Mesothelial cell of epicardium (in vitro differentiated cells): ENCODE data around the gene ZDHHC14. TPM values are rescaled to one million over a fixed set of nuclear protein-coding genes. Genes with fewer than 3 reads are reported as not detected.
A peak's percentile ranks its signal among the peaks of the same experiment; 100 is the strongest.

Experiments used
- DNase-seq, 2 experiments: peaks; one replicate each; pipeline ENCODE4 v3.0.0; 2021; ENCODE audit warnings: low spot score in 2 of 2; ENCODE audit not compliant: unreplicated experiment in 2 of 2
- H3K27ac Mint-ChIP-seq: 2 replicates; pipeline ENCODE4 v1.8.0; 2021; ENCODE audit warnings: mixed read lengths
- H3K27me3 Mint-ChIP-seq: 2 replicates; pipeline ENCODE4 v1.8.0; 2021; ENCODE audit warnings: low read depth, mixed read lengths
- H3K36me3 Mint-ChIP-seq: 2 replicates; pipeline ENCODE4 v1.8.0; 2021; ENCODE audit warnings: mixed read lengths
- H3K4me1 Mint-ChIP-seq: 2 replicates; pipeline ENCODE4 v1.8.0; 2021; ENCODE audit warnings: mixed read lengths
- H3K4me3 Mint-ChIP-seq: 2 replicates; pipeline ENCODE4 v1.8.0; 2021; ENCODE audit warnings: mild to moderate bottlenecking, moderate library complexity, mixed read lengths
- H3K9me3 Mint-ChIP-seq: 2 replicates; pipeline ENCODE4 v1.8.0; 2021; ENCODE audit warnings: mixed read lengths
- total RNA-seq: library from RNA; stranded (reverse); gene quantifications from 3 replicates; pipeline ENCODE4 v1.2.1, GENCODE V29; 2021
- TF ChIP-seq, protein P1 (sequence below): fragments of 200-600 bp; sonication (generic); IDR thresholded peaks from one replicate; pipeline ENCODE4 v1.5.0; 2021; ENCODE audit warnings: antibody characterized with exemption; ENCODE audit not compliant: unreplicated experiment

The ZDHHC14 gene
- total RNA-seq, 1 donor from 2014 or later, result 11.3 TPM

DNA sequence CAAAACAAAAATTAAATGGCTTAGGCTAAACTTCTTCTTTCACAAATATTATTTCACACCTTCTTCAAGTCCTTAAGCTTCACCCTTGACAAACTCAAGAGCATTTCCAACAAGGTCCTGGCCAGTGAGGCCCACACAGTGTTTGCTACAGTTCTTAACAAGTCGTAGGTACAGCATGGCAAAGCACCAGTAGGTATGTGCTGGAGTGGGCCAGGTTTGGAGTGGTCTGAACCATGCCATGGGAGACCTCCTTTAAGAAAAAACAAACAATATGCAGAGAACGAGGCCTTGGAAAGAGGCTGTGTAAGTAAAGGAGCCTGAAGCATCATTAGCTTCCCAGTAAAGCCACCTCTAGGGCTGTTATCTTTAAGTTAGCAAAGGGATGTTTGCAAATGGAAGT is 287.7 kb downstream of the ZDHHC14 start:
- peaks cover 7% of the 10 kb centered on the region for H3K9me3 Mint-ChIP-seq

DNA sequence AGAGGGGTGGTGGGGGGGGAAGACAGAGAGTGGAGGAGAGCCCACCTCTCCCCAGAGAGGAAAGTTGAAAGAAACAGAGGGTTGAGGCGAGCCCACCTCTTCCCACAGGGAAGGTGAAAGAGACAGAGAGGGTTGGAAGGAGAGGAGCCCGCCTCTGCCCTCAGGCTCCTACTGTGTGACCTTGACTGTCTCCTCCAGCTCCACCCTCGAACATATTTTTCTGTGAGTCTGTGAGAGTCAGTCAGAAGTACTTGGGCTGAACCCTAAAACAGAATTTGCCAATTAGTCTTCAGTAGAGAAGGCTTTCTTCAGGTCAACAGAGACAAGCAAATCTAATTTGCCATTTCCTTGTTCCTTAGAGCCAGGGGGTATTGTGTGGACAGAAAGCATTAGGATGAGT is 288.3 kb downstream of the ZDHHC14 start:
- H3K9me3 Mint-ChIP-seq, result peaks cover 1% of the 10 kb centered on the region
- peaks cover 1% of the 10 kb centered on the region for H3K36me3 Mint-ChIP-seq
- no peak overlapping the region for H3K4me3 Mint-ChIP-seq
- TF ChIP-seq, protein P1, sequence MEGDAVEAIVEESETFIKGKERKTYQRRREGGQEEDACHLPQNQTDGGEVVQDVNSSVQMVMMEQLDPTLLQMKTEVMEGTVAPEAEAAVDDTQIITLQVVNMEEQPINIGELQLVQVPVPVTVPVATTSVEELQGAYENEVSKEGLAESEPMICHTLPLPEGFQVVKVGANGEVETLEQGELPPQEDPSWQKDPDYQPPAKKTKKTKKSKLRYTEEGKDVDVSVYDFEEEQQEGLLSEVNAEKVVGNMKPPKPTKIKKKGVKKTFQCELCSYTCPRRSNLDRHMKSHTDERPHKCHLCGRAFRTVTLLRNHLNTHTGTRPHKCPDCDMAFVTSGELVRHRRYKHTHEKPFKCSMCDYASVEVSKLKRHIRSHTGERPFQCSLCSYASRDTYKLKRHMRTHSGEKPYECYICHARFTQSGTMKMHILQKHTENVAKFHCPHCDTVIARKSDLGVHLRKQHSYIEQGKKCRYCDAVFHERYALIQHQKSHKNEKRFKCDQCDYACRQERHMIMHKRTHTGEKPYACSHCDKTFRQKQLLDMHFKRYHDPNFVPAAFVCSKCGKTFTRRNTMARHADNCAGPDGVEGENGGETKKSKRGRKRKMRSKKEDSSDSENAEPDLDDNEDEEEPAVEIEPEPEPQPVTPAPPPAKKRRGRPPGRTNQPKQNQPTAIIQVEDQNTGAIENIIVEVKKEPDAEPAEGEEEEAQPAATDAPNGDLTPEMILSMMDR, result no peak
- no peak for DNase-seq
- no peak overlapping the region for H3K27ac Mint-ChIP-seq
- H3K4me1 Mint-ChIP-seq, result peaks cover 19% of the 10 kb centered on the region
- H3K27me3 Mint-ChIP-seq, result peaks cover 10% of the 10 kb centered on the region

More for the DNA sequence above, 287.7 kb downstream of the ZDHHC14 start:
- DNase-seq, result no peak
- Mint-ChIP-seq H3K4me1 (peaks cover 19% of the 10 kb centered on the region), H3K36me3 (peaks cover 7% of the 10 kb centered on the region), H3K4me3 (no peak overlapping the region), H3K27me3 (peaks cover 10% of the 10 kb centered on the region), H3K27ac (no peak overlapping the region)
- TF ChIP-seq, protein P1, result no peak

DNA sequence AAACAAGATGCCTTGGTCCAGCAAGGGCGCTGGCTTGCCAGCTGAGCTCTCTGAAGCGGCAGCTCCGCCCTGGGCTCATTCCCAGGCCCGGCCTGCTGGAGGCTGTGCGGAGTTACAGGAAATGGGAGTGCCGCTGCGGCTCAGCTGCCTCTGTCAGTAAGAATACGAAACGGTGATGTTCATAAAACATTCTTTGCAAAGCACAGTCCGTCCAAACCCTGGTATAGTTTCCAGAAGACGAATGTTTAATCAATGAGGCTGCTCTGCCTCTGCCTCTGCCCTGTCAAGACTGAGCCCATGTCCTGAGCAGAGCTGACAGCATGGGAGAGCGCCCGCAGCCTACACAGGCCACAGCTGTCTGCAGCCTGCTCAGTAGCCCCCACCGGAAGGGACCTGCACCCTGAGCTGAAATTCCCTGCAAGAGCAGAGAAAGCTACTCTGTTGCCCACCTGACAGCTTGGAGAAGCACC is 288.8 kb downstream of the ZDHHC14 start:
- no peaks in the 10 kb centered on the region for H3K9me3 Mint-ChIP-seq
- H3K27ac Mint-ChIP-seq, result no peak overlapping the region
- peaks cover 1% of the 10 kb centered on the region for H3K36me3 Mint-ChIP-seq
- H3K4me1 Mint-ChIP-seq, result peaks cover 19% of the 10 kb centered on the region
- peak overlapping the region; percentile 46 for H3K4me3 Mint-ChIP-seq
- peak in 1 of 2 experiments; percentile 66 for DNase-seq
- TF ChIP-seq, protein P1, result no peak
- peaks cover 10% of the 10 kb centered on the region for H3K27me3 Mint-ChIP-seq

DNA sequence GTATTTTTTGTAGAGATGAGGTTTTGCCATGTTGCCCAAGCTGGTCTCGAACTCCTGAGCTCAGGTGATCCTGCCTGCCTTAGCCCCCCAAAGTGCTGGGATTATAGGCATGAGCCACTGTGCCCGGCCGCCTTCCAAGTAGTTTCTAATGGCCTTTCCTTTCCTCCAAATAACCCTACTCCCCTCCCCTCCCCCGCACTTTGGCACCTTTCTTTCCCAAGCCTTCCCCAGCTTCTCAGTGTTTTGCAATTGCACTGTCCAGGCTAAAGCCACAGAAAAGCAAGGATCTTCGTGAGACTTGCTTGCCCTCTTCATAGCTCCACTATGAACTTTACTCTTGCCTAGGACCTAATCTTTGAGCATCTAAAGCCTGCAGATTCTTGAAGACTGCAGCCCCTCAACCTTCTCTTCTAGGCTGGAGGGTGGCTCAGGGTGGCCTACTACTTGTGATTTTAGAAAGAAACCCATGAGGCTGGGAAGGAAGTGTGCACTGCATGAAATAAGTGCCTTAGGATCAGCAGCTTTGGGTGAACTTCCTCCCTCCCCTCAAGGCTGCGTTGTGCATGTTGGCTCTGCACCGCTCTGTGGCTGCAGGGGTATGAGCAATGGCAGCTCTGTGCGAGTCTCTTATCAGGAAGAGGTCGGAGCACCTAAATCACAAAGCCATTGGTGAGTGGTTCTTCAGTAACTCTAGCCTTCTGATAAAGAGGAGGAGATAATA is 289.6 kb downstream of the ZDHHC14 start:
- H3K9me3 Mint-ChIP-seq, result no peaks in the 10 kb centered on the region
- H3K27me3 Mint-ChIP-seq, result peaks cover 10% of the 10 kb centered on the region
- H3K4me3 Mint-ChIP-seq, result no peak overlapping the region
- peaks cover 1% of the 10 kb centered on the region for H3K36me3 Mint-ChIP-seq
- no peak overlapping the region for H3K27ac Mint-ChIP-seq
- TF ChIP-seq, protein P1, result no peak
- DNase-seq, result no peak
- H3K4me1 Mint-ChIP-seq, result peaks cover 19% of the 10 kb centered on the region

DNA sequence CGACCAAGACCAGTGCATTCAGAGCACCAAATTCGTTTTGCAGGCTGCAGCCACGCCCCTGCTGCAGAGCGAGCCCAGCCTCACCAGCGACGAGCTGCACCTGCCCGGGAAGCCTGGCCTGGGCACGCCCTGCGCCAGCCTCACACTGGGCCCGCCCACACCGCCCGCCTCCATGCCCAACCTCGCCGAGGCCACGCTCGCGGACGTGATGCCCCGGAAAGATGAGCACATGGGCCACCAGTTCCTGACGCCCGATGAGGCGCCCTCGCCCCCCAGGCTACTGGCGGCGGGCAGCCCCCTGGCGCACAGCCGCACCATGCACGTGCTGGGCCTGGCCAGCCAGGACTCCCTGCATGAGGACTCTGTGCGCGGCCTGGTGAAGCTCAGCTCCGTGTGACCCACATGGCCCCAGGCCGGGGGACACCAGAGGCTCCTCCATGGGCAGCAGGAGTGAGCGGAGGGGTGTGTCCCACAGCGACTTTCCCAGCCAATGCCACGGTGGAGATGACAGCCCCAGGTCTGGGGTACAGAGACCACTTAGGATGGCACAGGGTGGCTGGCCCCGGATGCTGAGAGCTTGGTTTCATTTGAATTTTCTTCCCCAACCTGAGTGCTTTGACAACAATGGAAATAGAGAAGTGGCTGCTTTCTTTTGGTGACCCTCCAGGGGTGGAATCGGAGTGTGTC is 291.9 kb downstream of the ZDHHC14 start:
- Mint-ChIP-seq H3K27me3 (peaks cover 8% of the 10 kb centered on the region), H3K4me1 (peaks cover 12% of the 10 kb centered on the region), H3K36me3 (peaks cover 1% of the 10 kb centered on the region), H3K9me3 (no peaks in the 10 kb centered on the region), H3K27ac (no peak overlapping the region), H3K4me3 (no peak overlapping the region)
- DNase-seq, result no peak
- TF ChIP-seq, protein P1, result no peak
